Small intestine (tissue), 7 donors: ENCODE measurements around the gene UNC119B. TPM values are rescaled to one million over a fixed set of nuclear protein-coding genes. Genes with fewer than 3 reads are reported as not detected.
A peak's percentile ranks its signal among the peaks of the same experiment; 100 is the strongest.

Experiments used
- DNase-seq, 2 donors: peaks; one replicate each; pipeline versions ENCODE4 v3.0.0 to v3.0.0-alpha.2; 2013
- FAIRE-seq: peaks from 2 replicates; lab custom pipeline; 2012; peaks lifted over from hg19 to GRCh38; lab: Jason Lieb, UNC
- H3K27ac ChIP-seq, 3 donors: one replicate each; pipeline ENCODE4 v1.5.1; 2013; ENCODE audit warnings: low read length in 2 of 3, mild to moderate bottlenecking in 2 of 3, control low read depth in 1 of 3, inconsistent platforms in 1 of 3, low read depth in 1 of 3, moderate library complexity in 1 of 3
- H3K27me3 ChIP-seq, 3 donors: one replicate each; pipeline ENCODE4 v1.6.1; 2013; ENCODE audit warnings: low read length in 3 of 3, inconsistent platforms in 1 of 3; ENCODE audit not compliant: control insufficient read depth in 3 of 3, insufficient read depth in 3 of 3
- H3K36me3 ChIP-seq, 3 donors: one replicate each; pipeline ENCODE4 v1.6.1; 2013; ENCODE audit warnings: low read length in 3 of 3, inconsistent platforms in 1 of 3, low read depth in 1 of 3, mild to moderate bottlenecking in 1 of 3, moderate library complexity in 1 of 3; ENCODE audit not compliant: control insufficient read depth in 3 of 3, insufficient read depth in 2 of 3
- H3K4me1 ChIP-seq, 3 donors: one replicate each; pipeline ENCODE4 v1.6.1; 2013; ENCODE audit warnings: low read length in 2 of 3, inconsistent platforms in 1 of 3, low read depth in 1 of 3, mild to moderate bottlenecking in 1 of 3, moderate library complexity in 1 of 3; ENCODE audit not compliant: control insufficient read depth in 3 of 3, insufficient read depth in 2 of 3
- H3K4me3 ChIP-seq, 3 donors: one replicate each; pipeline ENCODE4 v1.5.1; 2013; ENCODE audit warnings: low read length in 3 of 3, control low read depth in 1 of 3, inconsistent platforms in 1 of 3, low read depth in 1 of 3, mild to moderate bottlenecking in 1 of 3, moderate library complexity in 1 of 3
- H3K9me3 ChIP-seq, 2 donors: one replicate each; pipeline ENCODE4 v1.6.1; 2013; ENCODE audit warnings: low read depth in 1 of 2, low read length in 1 of 2; ENCODE audit not compliant: control insufficient read depth in 2 of 2, insufficient read depth in 1 of 2
- WGBS, 3 donors: extraction: QIAGEN DNeasy Blood & Tissue Kit; methylation state at CpG; one replicate each; pipeline ENCODE4 v1.1.7; 2013; 5-methylcytosine and 5-hydroxymethylcytosine counted together
- polyA plus RNA-seq, 4 donors: library from polyadenylated mRNA; stranded (reverse) in 3 of 4; unstranded in 1 of 4; fragments of 200-250 nt in 3 of 4; fragments of 120-200 nt in 1 of 4; gene quantifications; one replicate each; pipeline versions ENCODE4 v1.2.1 to v1.2.3, GENCODE V29; 2013
- donor health status: healthy with polysubstance abuse.
- donor health status: control.
- donor health status: control.
- donor health status: Bipolar disorder and iron deficiency.
- donor health status: healthy.

Gene UNC119B
- polyA plus RNA-seq, 4 donors: 6.9 to 21.3 (median 13.9) TPM

- DNase-seq (no peak), FAIRE-seq (no peak)
- Histone ChIP-seq H3K27ac (no peak overlapping the region), H3K27me3 (no peaks in the 10 kb centered on the region), H3K9me3 (no peaks in the 10 kb centered on the region), H3K4me3 (no peak overlapping the region), H3K4me1 (peaks cover 0 to 3% (median 0%) of the 10 kb centered on the region in 3 donors), H3K36me3 (peaks cover 12 to 58% (median 27%) of the 10 kb centered on the region in 3 donors)
- WGBS, 3 donors: 49 to 76% (median 52%) methylated on average over 15 to 16 of the region's 16 CpGs
Measured at GRCh38 chr12:120739821-120740613, 29.8 kb downstream of the UNC119B start.

- H3K4me1 ChIP-seq: peaks cover 0 to 3% (median 0%) of the 10 kb centered on the region in 3 donors
Measured at GRCh38 chr12:120740871-120741270, 30.6 kb downstream of the UNC119B start.

GRCh38 chr12:120741476-120742421, 31.5 kb downstream of the UNC119B start:
- DNase-seq: peak in 1 of 2 donors; percentile 45
- Histone ChIP-seq H3K27me3 (no peaks in the 10 kb centered on the region), H3K27ac (no peak overlapping the region), H3K4me3 (no peak overlapping the region), H3K9me3 (no peaks in the 10 kb centered on the region), H3K4me1 (peaks cover 0 to 3% (median 0%) of the 10 kb centered on the region in 3 donors), H3K36me3 (peaks cover 12 to 52% (median 22%) of the 10 kb centered on the region in 3 donors)
- no peak for FAIRE-seq
- WGBS, 3 donors: 48 to 78% (median 52%) methylated on average over 31 to 33 of the region's 33 CpGs

More at GRCh38 chr12:120740871-120741270, 30.6 kb downstream of the UNC119B start:
- no peaks in the 10 kb centered on the region for H3K27me3 ChIP-seq
- no peak for DNase-seq
- H3K27ac ChIP-seq: no peak overlapping the region
- peaks cover 12 to 60% (median 27%) of the 10 kb centered on the region in 3 donors for H3K36me3 ChIP-seq
- H3K4me3 ChIP-seq: no peak overlapping the region
- no peaks in the 10 kb centered on the region for H3K9me3 ChIP-seq
- 86 to 92% (median 90%) methylated on average over 15 of the region's 15 CpGs for WGBS, 3 donors
- FAIRE-seq: no peak

GRCh38 chr12:120744922-120745493, 34.8 kb downstream of the UNC119B start:
- no peak for FAIRE-seq

GRCh38 chr12:120748242-120748641, 38.0 kb downstream of the UNC119B start:
- WGBS, 3 donors: 22 to 57% (median 43%) methylated on average over 7 of the region's 7 CpGs
- no peak overlapping the region for H3K4me3 ChIP-seq
- peaks cover 0 to 3% (median 0%) of the 10 kb centered on the region in 3 donors for H3K4me1 ChIP-seq
- H3K27me3 ChIP-seq: no peaks in the 10 kb centered on the region
- peak overlapping the region in 1 of 3 donors; percentile 83 for H3K27ac ChIP-seq
- DNase-seq: peak; percentile 79 to 87
- H3K36me3 ChIP-seq: peaks cover 0 to 5% (median 0%) of the 10 kb centered on the region in 3 donors
- H3K9me3 ChIP-seq: no peaks in the 10 kb centered on the region
- FAIRE-seq: no peak

More at GRCh38 chr12:120744922-120745493, 34.8 kb downstream of the UNC119B start:
- Histone ChIP-seq H3K36me3 (peaks cover 0 to 20% (median 5%) of the 10 kb centered on the region in 3 donors), H3K9me3 (no peaks in the 10 kb centered on the region), H3K4me1 (peaks cover 0 to 3% (median 3%) of the 10 kb centered on the region in 3 donors), H3K4me3 (no peak overlapping the region), H3K27ac (no peak overlapping the region), H3K27me3 (no peaks in the 10 kb centered on the region)
- DNase-seq: no peak
- 90 to 95% (median 92%) methylated on average over 15 of the region's 15 CpGs for WGBS, 3 donors

- no peaks in the 10 kb centered on the region for H3K27me3 ChIP-seq
- no peak overlapping the region for H3K27ac ChIP-seq
- WGBS, 3 donors: 79 to 88% (median 87%) methylated on average over 5 of the region's 5 CpGs
- H3K4me1 ChIP-seq: peaks cover 0 to 3% (median 0%) of the 10 kb centered on the region in 3 donors
- H3K9me3 ChIP-seq: no peaks in the 10 kb centered on the region
- DNase-seq (no peak), FAIRE-seq (no peak)
- H3K4me3 ChIP-seq: no peak overlapping the region
- H3K36me3 ChIP-seq: peaks cover 0 to 5% (median 0%) of the 10 kb centered on the region in 3 donors
Measured at GRCh38 chr12:120749256-120749655, 39.0 kb downstream of the UNC119B start.

GRCh38 chr12:120750806-120751205, 40.5 kb downstream of the UNC119B start:
- H3K27ac ChIP-seq: no peak overlapping the region
- WGBS, 3 donors: 95 to 98% (median 97%) methylated on average over 5 of the region's 5 CpGs
- no peak for FAIRE-seq

More at GRCh38 chr12:120750806-120751205, 40.5 kb downstream of the UNC119B start:
- Histone ChIP-seq H3K9me3 (peaks cover 0 to 4% of the 10 kb centered on the region in 2 donors), H3K4me1 (peaks cover 0 to 3% (median 0%) of the 10 kb centered on the region in 3 donors), H3K4me3 (no peak overlapping the region), H3K36me3 (no peaks in the 10 kb centered on the region), H3K27me3 (no peaks in the 10 kb centered on the region)
- DNase-seq: no peak
